Fibroblast of skin of abdomen (primary cell): ENCODE measurements around the gene CPSF4L. TPM values are rescaled to one million over a fixed set of nuclear protein-coding genes. Genes with fewer than 3 reads are reported as not detected.
"Not testable (repeated sequence)": the region's sequence is repeated elsewhere in the genome, so short reads cannot be mapped to it uniquely, and the experiment has no call there.

Source experiments
- DNase-seq: peaks from one replicate; pipeline ENCODE4 v3.0.0-alpha.2; 2013
- polyA plus RNA-seq, 2 experiments: library from polyadenylated mRNA; unstranded; fragments of 120-200 nt; gene quantifications; one replicate each; pipeline ENCODE4 v1.2.1, GENCODE V29; 2013; ENCODE audit not compliant: insufficient read length in 2 of 2

Gene CPSF4L
- polyA plus RNA-seq (2013, experiment 1 of 2; ENCODE audit: insufficient read length) = not detected
- polyA plus RNA-seq (2013, experiment 2 of 2; ENCODE audit: insufficient read length) = not detected

- no peak for DNase-seq
Measured at GRCh38 chr17:73261617-73261951, at the start of gene CPSF4L. Gene CPSF4L, minus strand, starts transcription at chr17:73261880. Its CDS starts 62 bp downstream, at chr17:73261818.

DNA sequence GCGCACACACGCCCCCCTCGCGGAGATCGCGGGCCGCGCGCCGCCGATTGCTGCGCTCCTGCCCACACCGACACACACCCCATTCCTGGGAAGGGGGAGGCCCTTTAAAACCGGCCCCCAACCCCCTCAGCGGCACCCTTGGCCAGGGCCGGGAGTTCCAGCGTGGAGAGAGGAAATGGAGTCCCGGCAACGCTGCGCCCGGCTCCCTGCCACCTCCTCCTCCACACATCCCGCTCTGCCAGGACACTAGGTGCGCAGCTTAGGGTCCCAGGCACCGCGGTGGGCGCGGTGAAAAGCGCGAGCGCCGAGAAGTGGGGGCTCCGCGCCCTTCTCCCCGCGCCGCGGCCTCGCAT is 49.7 kb upstream of the CPSF4L start:
- DNase-seq = no peak

GRCh38 chr17:73309727-73310596 is 48.3 kb upstream of the CPSF4L start:
- DNase-seq = peak; percentile 28

DNA sequence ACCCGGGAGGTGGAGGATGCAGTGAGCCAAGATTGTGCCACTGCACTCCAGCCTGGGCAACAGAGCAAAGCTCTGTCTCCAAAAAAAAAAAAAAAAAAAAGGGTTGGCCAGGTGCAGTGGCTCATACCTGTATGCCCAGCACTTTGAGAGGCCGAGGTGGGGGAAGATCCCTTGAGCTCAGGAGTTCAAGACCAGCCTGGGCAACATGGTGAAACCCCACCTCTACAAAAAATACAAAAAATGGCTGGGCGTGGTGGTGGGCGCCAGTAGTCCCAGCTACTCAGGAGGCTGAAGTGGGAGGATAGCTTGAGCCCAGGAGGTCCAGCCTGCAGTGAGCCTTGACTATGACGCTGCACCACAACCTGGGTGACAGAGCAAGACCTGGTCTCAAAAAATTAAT is 47.3 kb upstream of the CPSF4L start:
- DNase-seq = not testable (repeated sequence)

- peak; percentile 69 for DNase-seq
Measured at GRCh38 chr17:73308017-73308823, 46.5 kb upstream of the CPSF4L start.

- no peak for DNase-seq
Measured at GRCh38 chr17:73307130-73307529, 45.5 kb upstream of the CPSF4L start.

- DNase-seq = no peak
Measured at GRCh38 chr17:73305845-73306836, 44.5 kb upstream of the CPSF4L start.

- DNase-seq = peak; percentile 67
Measured at GRCh38 chr17:73304971-73305812, 43.5 kb upstream of the CPSF4L start.

GRCh38 chr17:73304438-73304837 is 42.8 kb upstream of the CPSF4L start:
- no peak for DNase-seq

DNA sequence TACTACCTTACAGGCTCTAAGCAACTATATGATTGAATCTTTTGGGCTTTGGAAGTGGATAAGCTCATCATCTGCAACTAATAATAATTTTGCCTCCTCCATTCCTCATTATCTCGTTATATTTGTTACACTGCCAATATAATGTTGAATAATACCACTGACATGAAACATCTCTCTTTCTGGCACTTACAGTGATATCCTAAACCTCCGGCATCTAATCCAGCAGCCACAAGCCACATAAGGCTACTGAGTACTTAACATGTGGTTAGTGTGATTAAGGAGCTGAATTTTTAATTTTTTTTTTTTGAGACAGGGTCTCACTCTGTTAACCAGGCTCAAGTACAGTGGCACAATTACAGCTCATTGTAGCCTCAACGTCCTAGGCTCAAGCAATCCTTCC is 40.5 kb upstream of the CPSF4L start:
- peak; percentile 94 for DNase-seq

- peak; percentile 61 for DNase-seq
Measured at GRCh38 chr17:73301369-73301768, 39.7 kb upstream of the CPSF4L start.

GRCh38 chr17:73300392-73300791 is 38.7 kb upstream of the CPSF4L start:
- DNase-seq = no peak

- no peak for DNase-seq
Measured at GRCh38 chr17:73297934-73298861, 36.5 kb upstream of the CPSF4L start.

- DNase-seq = peak; percentile 58
Measured at GRCh38 chr17:73293480-73293911, 31.8 kb upstream of the CPSF4L start.

- DNase-seq = no peak
Measured at GRCh38 chr17:73293031-73293430, 31.4 kb upstream of the CPSF4L start.

DNA sequence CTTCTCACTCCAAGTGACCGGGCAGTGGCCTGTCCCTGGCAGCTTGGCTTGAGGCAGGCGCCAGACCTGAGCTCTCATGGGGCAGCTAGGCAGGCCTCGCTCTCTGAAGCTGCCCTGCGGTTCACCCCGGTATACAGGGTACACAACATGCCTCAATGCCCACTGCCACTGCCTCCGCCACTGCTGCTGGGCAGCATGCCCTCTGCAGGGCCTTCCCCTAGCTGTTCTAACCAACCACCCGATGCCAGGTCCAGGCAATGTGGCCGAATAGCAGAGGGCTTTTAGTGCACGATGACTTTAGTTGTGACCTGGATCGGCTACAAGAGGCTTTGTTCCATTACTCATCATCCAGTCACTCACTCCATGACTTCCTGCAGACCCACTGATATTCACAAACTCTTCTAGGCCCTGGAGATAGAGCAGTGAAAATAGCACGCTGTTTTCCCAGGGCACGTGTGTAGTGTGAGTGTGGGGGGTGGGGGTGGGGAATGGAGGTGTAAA is 30.4 kb upstream of the CPSF4L start:
- peak; percentile 49 for DNase-seq

DNA sequence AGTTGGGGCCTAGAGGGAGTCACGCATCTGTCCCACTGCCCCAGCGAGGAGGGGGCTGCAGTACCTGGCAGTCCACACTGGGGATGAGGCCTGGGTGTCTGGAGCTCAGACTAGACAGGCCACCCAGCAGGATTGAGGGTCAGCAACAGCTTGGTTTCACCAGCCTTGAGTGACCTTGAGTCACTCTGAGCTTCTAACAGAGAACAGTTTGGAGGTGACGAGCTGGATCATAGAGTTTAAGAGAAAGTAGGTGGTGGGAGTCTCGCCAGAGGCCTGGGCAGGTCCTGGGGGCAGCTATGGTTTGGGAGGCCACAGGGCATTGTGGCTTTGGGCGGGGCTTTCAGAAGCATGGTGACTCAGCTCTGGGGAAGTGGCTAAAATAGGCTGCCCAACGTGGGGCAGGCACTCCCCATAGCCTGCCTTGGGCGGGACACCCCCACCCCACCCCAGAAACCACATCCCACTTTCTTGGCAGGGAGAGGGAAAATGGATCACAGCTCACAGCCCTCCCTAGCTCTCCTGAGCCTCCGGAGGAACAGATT is 29.7 kb upstream of the CPSF4L start:
- DNase-seq = peak; percentile 78

DNA sequence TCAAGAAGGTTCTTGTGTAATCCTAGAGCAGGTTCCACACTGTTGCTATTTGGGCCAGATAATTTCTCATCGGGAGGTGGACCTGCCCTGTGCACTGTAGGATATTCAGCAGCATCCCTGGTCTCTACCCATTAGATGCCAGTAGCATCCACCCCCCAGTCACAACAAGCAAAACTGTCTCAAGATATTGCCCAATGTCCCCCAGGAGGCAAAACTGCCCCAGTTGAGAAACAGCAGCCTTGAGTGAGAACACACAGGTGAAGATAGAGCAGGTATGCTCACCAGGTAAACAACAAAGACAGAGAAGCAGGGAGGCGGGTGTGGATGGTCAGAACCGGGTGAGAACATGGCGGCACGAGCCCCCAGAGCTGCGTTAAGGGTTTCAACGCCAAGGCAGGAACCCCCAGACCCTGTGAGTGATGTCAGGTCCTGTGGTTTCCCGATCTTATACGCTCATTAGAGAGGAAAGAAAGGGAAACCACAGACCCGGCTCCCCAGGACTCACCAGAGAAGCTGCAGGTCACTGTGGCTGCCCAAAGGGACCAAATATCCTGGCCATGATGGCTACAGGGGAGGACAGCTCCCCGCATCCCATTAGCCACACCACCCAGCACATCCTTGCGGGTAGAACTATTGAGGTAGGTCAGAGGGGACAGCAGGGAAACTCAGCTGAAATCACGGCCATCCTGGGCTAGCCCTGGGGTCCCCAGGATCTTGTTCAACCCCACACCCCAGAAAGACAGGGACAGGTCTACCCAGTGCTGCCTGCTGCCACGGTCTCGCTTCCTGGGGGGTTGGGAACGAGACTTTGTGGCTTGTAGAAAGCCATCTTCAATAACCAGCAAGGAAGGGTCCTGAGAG is 28.9 kb upstream of the CPSF4L start:
- DNase-seq = no peak
